Suprapubic skin (tissue), 4 donors: Measurements from ENCODE around the gene FAM193A. TPM values are rescaled to one million over a fixed set of nuclear protein-coding genes. Genes with fewer than 3 reads are reported as not detected.

Source experiments
- DNase-seq, 2 donors: peaks; one replicate each; pipeline ENCODE4 v3.0.0-alpha.2; 2019; ENCODE audit warnings: low spot score in 2 of 2
- H3K27ac ChIP-seq: fragments of 200-600 bp; sonication (generic); one replicate; pipeline ENCODE4 v1.5.1; 2019
- H3K27me3 ChIP-seq: fragments of 200-600 bp; sonication (generic); one replicate; pipeline ENCODE4 v1.5.1; 2019
- H3K36me3 ChIP-seq: fragments of 200-600 bp; sonication (generic); one replicate; pipeline ENCODE4 v1.5.1; 2019
- H3K4me1 ChIP-seq: fragments of 200-600 bp; sonication (generic); one replicate; pipeline ENCODE4 v1.5.1; 2019
- H3K4me3 ChIP-seq: fragments of 200-600 bp; sonication (generic); one replicate; pipeline ENCODE4 v1.5.1; 2019; ENCODE audit warnings: mild to moderate bottlenecking
- H3K9me3 ChIP-seq: fragments of 200-600 bp; sonication (generic); one replicate; pipeline ENCODE4 v1.5.1; 2019
- CTCF ChIP-seq, 2 donors: fragments of 200-600 bp in 1 of 2; fragments of 450-650 bp in 1 of 2; sonication (generic) in 1 of 2; IDR thresholded peaks; one replicate each; pipeline ENCODE4 v1.5.1; 2016 to 2019; ENCODE audit warnings: antibody characterized with exemption in 2 of 2, mild to moderate bottlenecking in 1 of 2, moderate library complexity in 1 of 2
- EP300 ChIP-seq: sonication (generic); formaldehyde crosslinking; IDR thresholded peaks from one replicate; pipeline ENCODE4 v1.6.1; 2017; ENCODE audit warnings: antibody characterized with exemption
- POLR2A ChIP-seq, 2 donors: fragments of 450-650 bp; IDR thresholded peaks; one replicate each; pipeline ENCODE4 v1.6.1; 2017; ENCODE audit warnings: antibody characterized with exemption in 2 of 2, mild to moderate bottlenecking in 2 of 2, moderate library complexity in 2 of 2
- POLR2AphosphoS5 ChIP-seq, 3 donors: sonication (generic); formaldehyde crosslinking; IDR thresholded peaks; one replicate each; pipeline ENCODE4 v1.6.1; 2017; ENCODE audit warnings: antibody characterized with exemption in 3 of 3
- WGBS: methylation state at CpG from one replicate; pipeline ENCODE4 v1.1.5; 2018; 5-methylcytosine and 5-hydroxymethylcytosine counted together
- total RNA-seq, 4 donors: library from RNA; depleted of rRNA; stranded (reverse); fragments of >200 nt; gene quantifications; one replicate each; pipeline ENCODE4 v1.1.0, GENCODE V29; 2016

The FAM193A gene
- total RNA-seq, 4 donors from 2014 or later = 23.6 to 45.0 (median 29.3) TPM

- Histone ChIP-seq H3K36me3 (peaks cover 75% of the 10 kb centered on the region), H3K4me3 (no peak overlapping the region), H3K9me3 (no peaks in the 10 kb centered on the region), H3K4me1 (no peaks in the 10 kb centered on the region), H3K27me3 (no peaks in the 10 kb centered on the region), H3K27ac (no peak overlapping the region)
- peak in 1 of 2 donors; percentile 28 for DNase-seq
- no peak for TF ChIP-seq POLR2A (IDR thresholded peaks at IDR 0.05)
- WGBS = 87% methylated on average over 8 of the region's 8 CpGs
Observed at GRCh38 chr4:2702361-2702760, 165.9 kb downstream of the FAM193A start.

GRCh38 chr4:2702770-2703169 is 166.3 kb downstream of the FAM193A start:
- no peak overlapping the region for H3K27ac ChIP-seq

GRCh38 chr4:2712261-2712842 is 175.9 kb downstream of the FAM193A start:
- peaks cover 31% of the 10 kb centered on the region for H3K36me3 ChIP-seq
- H3K9me3 ChIP-seq = no peaks in the 10 kb centered on the region
- no peak overlapping the region for H3K27ac ChIP-seq
- TF ChIP-seq EP300 (no peak), POLR2A (IDR thresholded peaks at IDR 0.05) (no peak), POLR2AphosphoS5 (IDR thresholded peaks at IDR 0.05) (no peak), CTCF (IDR thresholded peaks at IDR 0.05) (no peak)
- H3K27me3 ChIP-seq = no peaks in the 10 kb centered on the region
- no peak overlapping the region for H3K4me3 ChIP-seq
- peak in 1 of 2 donors; percentile 21 for DNase-seq
- H3K4me1 ChIP-seq = peaks cover 19% of the 10 kb centered on the region
- 87% methylated on average over 9 of the region's 9 CpGs for WGBS

More at GRCh38 chr4:2702770-2703169, 166.3 kb downstream of the FAM193A start:
- no peak for DNase-seq
- Histone ChIP-seq H3K9me3 (no peaks in the 10 kb centered on the region), H3K36me3 (peaks cover 74% of the 10 kb centered on the region), H3K4me1 (no peaks in the 10 kb centered on the region), H3K4me3 (no peak overlapping the region), H3K27me3 (no peaks in the 10 kb centered on the region)
- WGBS = 94% methylated on average over 7 of the region's 7 CpGs
- TF ChIP-seq CTCF (IDR thresholded peaks at IDR 0.05) = no peak
- TF ChIP-seq POLR2A (IDR thresholded peaks at IDR 0.05) = no peak

- WGBS = 88% methylated on average over 5 of the region's 5 CpGs
- no peaks in the 10 kb centered on the region for H3K27me3 ChIP-seq
- H3K4me1 ChIP-seq = peaks cover 19% of the 10 kb centered on the region
- TF ChIP-seq POLR2A (IDR thresholded peaks at IDR 0.05) = no peak
- TF ChIP-seq EP300 = no peak
- TF ChIP-seq CTCF (IDR thresholded peaks at IDR 0.05) = no peak
- TF ChIP-seq POLR2AphosphoS5 (IDR thresholded peaks at IDR 0.05) = no peak
- no peak overlapping the region for H3K27ac ChIP-seq
- no peaks in the 10 kb centered on the region for H3K9me3 ChIP-seq
- DNase-seq = no peak
- H3K4me3 ChIP-seq = no peak overlapping the region
- H3K36me3 ChIP-seq = peaks cover 23% of the 10 kb centered on the region
Observed at GRCh38 chr4:2713337-2713736, 176.9 kb downstream of the FAM193A start.

- peaks cover 19% of the 10 kb centered on the region for H3K4me1 ChIP-seq
- peaks cover 21% of the 10 kb centered on the region for H3K36me3 ChIP-seq
- DNase-seq = peak in 1 of 2 donors; percentile 53
- H3K27me3 ChIP-seq = no peaks in the 10 kb centered on the region
- WGBS = 29% methylated on average over 10 of the region's 10 CpGs
- H3K4me3 ChIP-seq = no peak overlapping the region
- no peak overlapping the region for H3K27ac ChIP-seq
- TF ChIP-seq POLR2AphosphoS5 (IDR thresholded peaks at IDR 0.05) = no peak
- TF ChIP-seq POLR2A (IDR thresholded peaks at IDR 0.05) = no peak
- no peak for TF ChIP-seq EP300
- TF ChIP-seq CTCF (IDR thresholded peaks at IDR 0.05) = no peak
- no peaks in the 10 kb centered on the region for H3K9me3 ChIP-seq
Observed at GRCh38 chr4:2714061-2714770, 177.8 kb downstream of the FAM193A start.
